ENCODE results near the gene MOAP1. TPM values are rescaled to one million over a fixed set of nuclear protein-coding genes. Genes with fewer than 3 reads are reported as not detected.
"Not testable (repeated sequence)": the region's sequence is repeated elsewhere in the genome, so short reads cannot be mapped to it uniquely, and the experiment has no call there.

MOAP1 gene
- total RNA-seq, 1 donor from 2014 or later = 19.3 TPM

DNA sequence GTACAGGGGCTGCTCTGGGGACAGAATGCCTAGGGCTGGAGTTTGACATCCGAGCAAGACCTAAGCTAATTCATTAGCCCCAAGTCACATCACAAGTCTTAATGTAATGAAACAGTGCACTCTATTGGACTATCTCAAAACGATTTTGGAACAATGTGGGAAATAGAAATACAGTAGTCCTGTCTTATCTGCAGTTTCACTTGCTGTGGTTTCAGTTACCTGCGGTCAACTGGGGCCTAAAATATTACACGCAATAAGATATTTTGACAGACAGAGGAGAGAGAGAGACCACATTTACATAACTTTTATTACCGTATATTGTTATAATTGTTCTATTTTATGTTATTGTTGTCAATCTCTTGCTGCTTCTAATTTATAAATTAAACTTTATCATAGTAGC, 21.1 kb downstream of the MOAP1 start:
- Mint-ChIP-seq H3K9me3 (no peaks in the 10 kb centered on the region), H3K4me1 (ENCODE audit: unreplicated experiment) (no peaks in the 10 kb centered on the region), H3K4me3 (no peak overlapping the region), H3K27me3 (no peaks in the 10 kb centered on the region), H3K27ac (no peak overlapping the region), H3K36me3 (no peaks in the 10 kb centered on the region)
- TF ChIP-seq, protein P1, sequence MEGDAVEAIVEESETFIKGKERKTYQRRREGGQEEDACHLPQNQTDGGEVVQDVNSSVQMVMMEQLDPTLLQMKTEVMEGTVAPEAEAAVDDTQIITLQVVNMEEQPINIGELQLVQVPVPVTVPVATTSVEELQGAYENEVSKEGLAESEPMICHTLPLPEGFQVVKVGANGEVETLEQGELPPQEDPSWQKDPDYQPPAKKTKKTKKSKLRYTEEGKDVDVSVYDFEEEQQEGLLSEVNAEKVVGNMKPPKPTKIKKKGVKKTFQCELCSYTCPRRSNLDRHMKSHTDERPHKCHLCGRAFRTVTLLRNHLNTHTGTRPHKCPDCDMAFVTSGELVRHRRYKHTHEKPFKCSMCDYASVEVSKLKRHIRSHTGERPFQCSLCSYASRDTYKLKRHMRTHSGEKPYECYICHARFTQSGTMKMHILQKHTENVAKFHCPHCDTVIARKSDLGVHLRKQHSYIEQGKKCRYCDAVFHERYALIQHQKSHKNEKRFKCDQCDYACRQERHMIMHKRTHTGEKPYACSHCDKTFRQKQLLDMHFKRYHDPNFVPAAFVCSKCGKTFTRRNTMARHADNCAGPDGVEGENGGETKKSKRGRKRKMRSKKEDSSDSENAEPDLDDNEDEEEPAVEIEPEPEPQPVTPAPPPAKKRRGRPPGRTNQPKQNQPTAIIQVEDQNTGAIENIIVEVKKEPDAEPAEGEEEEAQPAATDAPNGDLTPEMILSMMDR (conservative IDR thresholded peaks at IDR 0.05) = no peak
- no peak for DNase-seq (ENCODE audit: extremely low spot score, unreplicated experiment)

DNA sequence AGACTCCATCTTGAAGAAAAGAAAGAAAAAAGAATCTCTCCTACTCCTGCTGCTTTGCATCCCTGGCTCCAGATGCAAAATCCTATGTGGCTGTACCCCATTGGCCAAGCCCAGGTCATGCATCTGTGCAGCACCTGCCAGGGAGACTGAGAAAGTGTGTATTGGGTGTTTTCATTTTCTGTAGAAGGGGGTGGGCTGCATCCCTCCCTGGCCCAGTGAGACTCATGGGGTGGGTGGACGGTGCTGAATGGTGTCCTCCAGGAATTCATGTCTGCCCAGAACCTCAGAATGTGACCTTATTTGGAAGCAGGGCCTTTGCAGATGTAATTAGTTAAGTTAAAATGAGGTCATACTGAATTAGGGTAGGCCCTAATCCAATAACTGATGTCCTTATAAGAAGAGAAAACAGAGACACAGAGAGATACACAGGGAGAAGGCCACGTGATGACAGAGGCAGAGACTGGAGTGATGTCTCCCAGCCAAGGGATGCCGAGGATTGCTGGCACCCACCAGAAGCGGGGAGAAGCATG, 23.2 kb downstream of the MOAP1 start:
- H3K27ac Mint-ChIP-seq = no peak overlapping the region
- no peaks in the 10 kb centered on the region for H3K4me1 Mint-ChIP-seq (ENCODE audit: unreplicated experiment)
- TF ChIP-seq, protein P1 (conservative IDR thresholded peaks at IDR 0.05) = no peak

DNA sequence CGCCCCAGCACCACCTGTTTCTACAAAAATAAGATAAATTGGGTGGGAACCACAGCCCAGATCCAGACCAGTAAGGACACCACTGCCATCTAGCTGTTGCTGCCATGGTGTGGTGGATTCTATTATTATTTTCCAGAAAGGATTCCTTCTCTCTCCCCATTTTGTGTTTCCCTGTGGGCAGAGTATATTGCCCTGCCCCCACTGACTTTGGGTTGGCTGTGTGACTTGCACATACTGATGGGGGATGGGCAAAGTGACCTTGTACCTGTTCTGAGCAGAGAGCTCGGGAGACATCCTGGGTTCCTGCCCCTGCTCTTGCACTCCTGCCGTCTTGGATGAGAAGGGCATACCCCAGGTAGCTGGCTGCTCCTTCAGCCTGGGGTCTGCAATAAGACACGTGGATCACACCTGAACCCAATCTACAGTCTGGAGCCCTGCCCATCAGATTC, 24.3 kb downstream of the MOAP1 start:
- DNase-seq (ENCODE audit: extremely low spot score, unreplicated experiment) = no peak
- Mint-ChIP-seq H3K4me1 (ENCODE audit: unreplicated experiment) (no peaks in the 10 kb centered on the region), H3K27me3 (no peaks in the 10 kb centered on the region), H3K4me3 (no peak overlapping the region), H3K27ac (peak overlapping the region; percentile 39), H3K9me3 (no peaks in the 10 kb centered on the region), H3K36me3 (no peaks in the 10 kb centered on the region)
- TF ChIP-seq, protein P1 (conservative IDR thresholded peaks at IDR 0.05) = peak; percentile 55

More for the DNA sequence above, 23.2 kb downstream of the MOAP1 start:
- no peak for DNase-seq (ENCODE audit: extremely low spot score, unreplicated experiment)
- no peaks in the 10 kb centered on the region for H3K9me3 Mint-ChIP-seq
- no peaks in the 10 kb centered on the region for H3K27me3 Mint-ChIP-seq
- H3K4me3 Mint-ChIP-seq = no peak overlapping the region
- H3K36me3 Mint-ChIP-seq = no peaks in the 10 kb centered on the region

DNA sequence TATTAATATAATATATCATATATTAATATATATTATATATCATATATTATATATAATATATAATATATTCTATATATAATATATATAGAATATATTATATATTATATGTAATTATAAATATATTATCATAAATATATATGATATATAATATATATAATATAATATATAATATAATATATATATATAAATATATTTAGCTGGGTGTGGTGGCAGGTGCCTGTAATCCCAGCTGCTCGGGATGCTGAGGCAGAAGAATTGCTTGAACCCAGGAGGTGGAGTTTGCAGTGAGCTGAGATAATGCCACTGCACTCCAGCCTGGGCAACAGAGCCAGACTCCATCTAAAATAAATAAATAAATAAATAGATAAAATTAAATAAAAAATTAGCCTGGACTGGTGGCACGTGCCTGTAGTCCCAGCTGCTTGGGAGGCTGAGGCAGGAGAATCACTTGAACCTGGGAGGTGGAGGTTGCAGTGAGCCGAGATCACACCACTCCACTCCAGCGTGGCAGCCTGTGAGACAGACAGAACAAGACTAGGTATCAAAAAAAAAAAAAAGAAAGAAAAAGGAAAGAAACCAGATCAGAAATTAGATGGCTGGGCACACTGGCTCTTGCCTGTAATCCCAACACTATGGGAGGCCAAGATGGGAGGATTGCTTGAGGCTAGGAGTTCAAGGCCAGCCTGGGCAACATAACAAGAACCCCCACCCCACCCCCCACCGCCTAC, 24.9 kb downstream of the MOAP1 start:
- H3K36me3 Mint-ChIP-seq; H3K4me1 Mint-ChIP-seq (ENCODE audit: unreplicated experiment); H3K9me3 Mint-ChIP-seq; H3K27me3 Mint-ChIP-seq; DNase-seq (ENCODE audit: extremely low spot score, unreplicated experiment); H3K4me3 Mint-ChIP-seq; H3K27ac Mint-ChIP-seq: not testable (repeated sequence)

DNA sequence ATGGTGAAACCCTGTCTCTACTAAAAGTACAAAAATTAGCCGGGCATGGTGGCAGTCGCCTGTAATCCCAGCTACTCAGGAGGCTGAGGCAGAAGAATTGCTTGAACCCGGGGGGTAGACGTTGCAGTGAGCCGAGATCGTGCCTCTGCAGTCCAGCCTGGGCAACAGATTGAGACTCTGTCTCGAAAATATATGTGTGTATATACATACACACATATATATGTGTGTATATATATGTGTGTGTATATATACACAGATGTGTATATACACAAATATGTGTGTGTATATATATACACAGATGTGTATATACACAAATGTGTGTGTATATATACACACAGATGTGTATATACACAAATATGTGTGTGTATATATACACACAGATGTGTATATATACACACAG, 26.3 kb downstream of the MOAP1 start:
- H3K27me3 Mint-ChIP-seq; H3K27ac Mint-ChIP-seq; H3K4me1 Mint-ChIP-seq (ENCODE audit: unreplicated experiment); H3K36me3 Mint-ChIP-seq; DNase-seq (ENCODE audit: extremely low spot score, unreplicated experiment); H3K4me3 Mint-ChIP-seq; H3K9me3 Mint-ChIP-seq: not testable (repeated sequence)

DNA sequence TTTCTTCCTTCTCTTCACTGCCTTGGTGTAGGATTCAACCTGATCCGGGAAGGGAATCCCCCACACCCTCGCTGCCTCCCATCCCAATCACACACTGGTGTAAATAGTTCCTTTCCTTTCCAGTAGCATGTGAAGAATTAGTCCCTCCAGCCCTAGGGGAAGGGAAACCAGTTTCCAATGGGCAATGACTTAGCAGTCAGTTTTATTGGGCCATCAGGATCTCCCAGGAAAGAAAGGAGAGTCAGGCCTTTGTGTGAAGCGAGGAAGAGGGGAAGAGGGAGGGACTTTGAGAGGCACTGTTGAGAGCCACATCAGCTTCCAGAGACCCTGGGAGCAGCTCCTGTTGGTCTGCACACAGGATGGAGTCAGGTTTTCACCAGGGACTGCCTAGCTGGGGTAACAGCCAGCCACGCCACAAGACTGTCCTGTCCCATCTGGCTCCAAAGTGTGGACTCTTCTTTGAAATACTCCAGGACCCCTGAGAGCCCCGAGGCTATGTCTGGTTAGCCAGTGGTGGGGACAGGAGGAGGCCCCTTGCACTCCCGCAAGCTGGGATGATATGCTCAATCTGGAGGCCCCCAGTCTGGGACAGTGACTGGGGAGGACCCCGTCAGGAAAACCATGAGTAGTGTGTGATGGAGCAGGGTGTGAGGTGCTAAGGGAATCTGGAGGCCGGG, 27.9 kb downstream of the MOAP1 start:
- Mint-ChIP-seq H3K9me3 (no peaks in the 10 kb centered on the region), H3K4me3 (no peak overlapping the region), H3K4me1 (ENCODE audit: unreplicated experiment) (no peaks in the 10 kb centered on the region), H3K27me3 (no peaks in the 10 kb centered on the region), H3K36me3 (no peaks in the 10 kb centered on the region), H3K27ac (no peak overlapping the region)
- DNase-seq (ENCODE audit: extremely low spot score, unreplicated experiment) = no peak
- TF ChIP-seq, protein P1 (conservative IDR thresholded peaks at IDR 0.05) = no peak
